ENCODE data around the gene RAB27A. TPM values are rescaled to one million over a fixed set of nuclear protein-coding genes. Genes with fewer than 3 reads are reported as not detected.
A peak's percentile ranks its signal among the peaks of the same experiment; 100 is the strongest.

The RAB27A gene
- total and polyA plus RNA-seq, 2 of the 8 experiments (the other 6 are each of a cell fraction or from before 2014, with no cell fraction given) = 2.3 to 6.5 TPM

DNA sequence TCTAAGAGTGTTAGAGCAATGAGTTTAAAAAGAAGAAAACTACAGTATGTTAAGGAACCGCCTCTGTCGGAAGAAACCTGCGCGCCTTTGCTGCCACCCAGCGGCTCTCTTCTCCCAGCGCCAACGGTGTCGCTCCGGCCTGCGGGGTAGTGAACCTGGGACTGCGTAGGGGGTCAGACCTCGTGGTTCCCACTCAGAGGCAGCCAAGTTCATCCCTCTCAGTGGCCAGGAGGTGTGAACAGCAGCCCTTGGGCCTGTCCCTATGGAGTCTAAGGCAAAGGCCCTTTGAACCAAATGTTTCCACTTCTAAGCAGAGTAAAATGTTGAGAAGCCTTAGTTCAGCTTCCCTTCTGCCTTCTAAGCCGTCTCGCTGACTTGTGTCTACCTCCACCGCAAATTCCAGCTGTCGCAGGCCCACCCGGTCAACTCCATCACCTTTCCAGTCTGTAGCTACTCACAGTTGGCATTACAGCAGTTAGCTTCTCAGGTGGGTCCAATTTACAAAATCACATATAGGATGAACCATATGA lies 980 bp upstream of the RAB27A start:
- Histone ChIP-seq H2BK15ac (ENCODE audit: low read length) (0 out of 2 replicates have a peak overlapping the region, but pooled peaks have one; percentile 1), H3K79me1 (ENCODE audit: low read depth, low read length) (no peaks in the 10 kb centered on the region), H3K79me2 (ENCODE audit: control insufficient read depth in 1 of 2, insufficient read depth in 2 of 2, low read length in 2 of 2) (no peaks in the 10 kb centered on the region), H3K23me2 (ENCODE audit: low read depth, low read length) (peaks cover 10% of the 10 kb centered on the region), H2AK5ac (ENCODE audit: low read depth, low read length) (no peak overlapping the region), H3K4me3 (ENCODE audit: extremely low read depth in 1 of 4, insufficient read depth in 2 of 4, low read depth in 3 of 4, low read length in 4 of 4) (peak overlapping the region in 3 of 4 experiments; percentile 39 to 87 (median 77); a peak in 5 of 8 replicates), H3K14ac (ENCODE audit: insufficient read length) (no peak overlapping the region), H4K20me1 (replicated peaks in 1 of 2; ENCODE audit: control insufficient read depth in 1 of 2, insufficient read depth in 2 of 2, low read length in 2 of 2) (peaks cover 0 to 2% of the 10 kb centered on the region in 2 experiments), H3K18ac (ENCODE audit: extremely low read depth, low read length) (no peak overlapping the region), H2BK5ac (ENCODE audit: low read depth, low read length) (no peak overlapping the region), H2AFZ (ENCODE audit: low read length) (peak overlapping the region; percentile 31; the same call in 1 of the 2 replicates), H3K4ac (replicated peaks; ENCODE audit: insufficient read length, low read depth, low read length) (no peak overlapping the region), H4K5ac (ENCODE audit: insufficient read length, low read depth, low read length) (no peak overlapping the region), H4K8ac (ENCODE audit: extremely low read depth, insufficient read depth, low read length) (no peak overlapping the region), H3K23ac (ENCODE audit: insufficient read length) (no peak overlapping the region), H3K4me1 (replicated peaks in 1 of 4; ENCODE audit: control insufficient read depth in 3 of 4, insufficient read depth in 4 of 4, low read length in 3 of 4) (peaks cover 0 to 5% (median 2%) of the 10 kb centered on the region in 4 experiments; a peak in 1 of 7 replicates), H3K27me3 (replicated peaks in 1 of 4; ENCODE audit: control insufficient read depth in 3 of 4, extremely low read depth in 1 of 4, insufficient read depth in 3 of 4, low read length in 3 of 4) (peaks cover 0 to 4% (median 2%) of the 10 kb centered on the region in 4 experiments; a peak in 2 of 7 replicates), H3K4me2 (ENCODE audit: insufficient read depth in 1 of 2, low read depth in 2 of 2, low read length in 2 of 2) (peak overlapping the region in 1 of 2 experiments; percentile 95; a peak in 2 of 4 replicates), H2BK20ac (ENCODE audit: low read length) (no peak overlapping the region), H4K91ac (replicated peaks; ENCODE audit: insufficient read length, low read length) (no peak overlapping the region), H3K27ac (ENCODE audit: low read depth, low read length) (no peak overlapping the region), H3K9ac (replicated peaks in 1 of 4; ENCODE audit: extremely low read depth in 1 of 4, low read depth in 3 of 4, low read length in 3 of 4) (no peak overlapping the region), H3K9me3 (ENCODE audit: insufficient read depth in 2 of 2, low read depth in 1 of 2, low read length in 1 of 2) (no peaks in the 10 kb centered on the region), H3K56ac (replicated peaks; ENCODE audit: insufficient read length, low read depth, low read length) (no peak overlapping the region), H2BK12ac (ENCODE audit: low read depth, low read length) (no peak overlapping the region), H2BK120ac (replicated peaks; ENCODE audit: low read depth, low read length) (no peak overlapping the region), H3K36me3 (ENCODE audit: control insufficient read depth in 2 of 4, insufficient read depth in 4 of 4, low read length in 3 of 4) (no peaks in the 10 kb centered on the region)
- 36% methylated on average over 14 of the region's 17 CpGs; no CpG with 5 or more reads in 1 of the 2 experiments for WGBS, 2 experiments (ENCODE audit: extremely low coverage in 1 of 2, insufficient coverage in 1 of 2, insufficient read length in 1 of 2, insufficient replicate concordance in 2 of 2, low coverage in 1 of 2, low lambda C conversion rate in 2 of 2, missing lambda C conversion rate in 1 of 2)
- ChIA-PET POLR2A (ENCODE audit: partially characterized antibody) (interaction anchor here (1.0 to 1.1 kb wide), 2 partner anchors 28 to 94 kb away, joined by 3 read pairs; partner anchors contain the start of genes PIGB, PIGBOS1 and RSL24D1), CTCF (ENCODE audit: partially characterized antibody) (interaction anchor here (0.6 to 2.2 kb wide), 18 partner anchors 9 to 1531 kb away, joined by 3 to 30 read pairs (median 4); no protein-coding TSS in a partner anchor)
- DNase-seq (ENCODE audit: low read depth in 1 of 2, low spot score in 2 of 2) (peak; percentile 43 to 83), FAIRE-seq (no peak)
- TF ChIP-seq TBP (IDR thresholded peaks at IDR 0.05; ENCODE audit: low read depth, low read length) (peak; percentile 23; the same call in 1 of the 2 replicates), MAX (IDR thresholded peaks at IDR 0.05) (peak; percentile 93), BRCA1 (IDR thresholded peaks at IDR 0.05; ENCODE audit: low read depth, low read length) (peak; percentile 22; the same call in 1 of the 2 replicates), CEBPB (IDR thresholded peaks at IDR 0.05; ENCODE audit: low read depth, low read length) (no peak), RAD21 (IDR thresholded peaks at IDR 0.05 in 1 of 2, conservative IDR thresholded peaks at IDR 0.05 in 1 of 2; ENCODE audit: low read depth in 2 of 2, low read length in 2 of 2) (peak; percentile 89 to 91), NRF1 (IDR thresholded peaks at IDR 0.05; ENCODE audit: low read depth, low read length) (no peak), EZH2 (IDR thresholded peaks at IDR 0.05; ENCODE audit: low read depth, low read length, severe bottlenecking) (peak; percentile 5)
- TF ChIP-seq, protein P1, sequence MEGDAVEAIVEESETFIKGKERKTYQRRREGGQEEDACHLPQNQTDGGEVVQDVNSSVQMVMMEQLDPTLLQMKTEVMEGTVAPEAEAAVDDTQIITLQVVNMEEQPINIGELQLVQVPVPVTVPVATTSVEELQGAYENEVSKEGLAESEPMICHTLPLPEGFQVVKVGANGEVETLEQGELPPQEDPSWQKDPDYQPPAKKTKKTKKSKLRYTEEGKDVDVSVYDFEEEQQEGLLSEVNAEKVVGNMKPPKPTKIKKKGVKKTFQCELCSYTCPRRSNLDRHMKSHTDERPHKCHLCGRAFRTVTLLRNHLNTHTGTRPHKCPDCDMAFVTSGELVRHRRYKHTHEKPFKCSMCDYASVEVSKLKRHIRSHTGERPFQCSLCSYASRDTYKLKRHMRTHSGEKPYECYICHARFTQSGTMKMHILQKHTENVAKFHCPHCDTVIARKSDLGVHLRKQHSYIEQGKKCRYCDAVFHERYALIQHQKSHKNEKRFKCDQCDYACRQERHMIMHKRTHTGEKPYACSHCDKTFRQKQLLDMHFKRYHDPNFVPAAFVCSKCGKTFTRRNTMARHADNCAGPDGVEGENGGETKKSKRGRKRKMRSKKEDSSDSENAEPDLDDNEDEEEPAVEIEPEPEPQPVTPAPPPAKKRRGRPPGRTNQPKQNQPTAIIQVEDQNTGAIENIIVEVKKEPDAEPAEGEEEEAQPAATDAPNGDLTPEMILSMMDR (IDR thresholded peaks at IDR 0.05; ENCODE audit: control extremely low read depth in 1 of 3, insufficient read depth in 1 of 3, low read depth in 1 of 3, low read length in 3 of 3) = peak; percentile 77 to 85 (median 85)
